Measurements from ENCODE around the gene DHX35. TPM values are rescaled to one million over a fixed set of nuclear protein-coding genes. Genes with fewer than 3 reads are reported as not detected.

DHX35 gene
- total RNA-seq, 1 experiment from 2014 or later: 15.9 TPM

DNA sequence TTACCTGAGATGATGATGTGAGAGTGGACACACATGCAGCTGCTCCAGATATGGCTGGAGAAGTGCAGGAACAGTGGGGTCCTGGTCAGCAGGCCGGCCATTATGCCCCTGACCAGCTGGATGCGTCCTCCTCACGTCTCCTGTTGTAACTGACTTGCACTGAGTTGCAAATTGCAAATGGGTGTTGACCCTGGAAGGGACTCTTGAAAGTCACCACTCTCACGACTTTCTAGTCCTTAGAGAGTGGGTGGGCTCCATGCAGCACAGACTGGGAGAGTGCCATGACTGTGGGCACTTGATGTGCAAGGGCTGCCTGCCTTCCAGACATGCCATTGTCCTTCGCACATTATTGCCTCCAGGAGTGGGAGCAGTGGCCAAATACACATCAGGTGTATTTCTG lies 25.1 kb upstream of the DHX35 start:
- Histone ChIP-seq H3K4me3 (ENCODE audit: low read depth, low read length, poor library complexity, severe bottlenecking) (no peak overlapping the region), H3K27me3 (replicated peaks; ENCODE audit: insufficient read depth, low read depth, low read length, poor library complexity) (no peaks in the 10 kb centered on the region), H3K9me3 (ENCODE audit: low read depth, low read length, poor library complexity, severe bottlenecking) (no peaks in the 10 kb centered on the region), H3K27ac (ENCODE audit: low read depth, low read length, poor library complexity, severe bottlenecking) (peak overlapping the region; percentile 0), H3K36me3 (ENCODE audit: insufficient read depth, low read length, poor library complexity, severe bottlenecking) (peaks cover 56% of the 10 kb centered on the region), H3K4me1 (ENCODE audit: insufficient read depth, low read length, poor library complexity, severe bottlenecking) (peaks cover 5% of the 10 kb centered on the region)
- no TSS peak for BruUV-seq (replicated peaks)
- no peak for DNase-seq (ENCODE audit: low spot score)
- intact Hi-C loops (cut with micrococcal nuclease; ENCODE audit: unreplicated experiment): no loop called here
- TF ChIP-seq, protein P1, sequence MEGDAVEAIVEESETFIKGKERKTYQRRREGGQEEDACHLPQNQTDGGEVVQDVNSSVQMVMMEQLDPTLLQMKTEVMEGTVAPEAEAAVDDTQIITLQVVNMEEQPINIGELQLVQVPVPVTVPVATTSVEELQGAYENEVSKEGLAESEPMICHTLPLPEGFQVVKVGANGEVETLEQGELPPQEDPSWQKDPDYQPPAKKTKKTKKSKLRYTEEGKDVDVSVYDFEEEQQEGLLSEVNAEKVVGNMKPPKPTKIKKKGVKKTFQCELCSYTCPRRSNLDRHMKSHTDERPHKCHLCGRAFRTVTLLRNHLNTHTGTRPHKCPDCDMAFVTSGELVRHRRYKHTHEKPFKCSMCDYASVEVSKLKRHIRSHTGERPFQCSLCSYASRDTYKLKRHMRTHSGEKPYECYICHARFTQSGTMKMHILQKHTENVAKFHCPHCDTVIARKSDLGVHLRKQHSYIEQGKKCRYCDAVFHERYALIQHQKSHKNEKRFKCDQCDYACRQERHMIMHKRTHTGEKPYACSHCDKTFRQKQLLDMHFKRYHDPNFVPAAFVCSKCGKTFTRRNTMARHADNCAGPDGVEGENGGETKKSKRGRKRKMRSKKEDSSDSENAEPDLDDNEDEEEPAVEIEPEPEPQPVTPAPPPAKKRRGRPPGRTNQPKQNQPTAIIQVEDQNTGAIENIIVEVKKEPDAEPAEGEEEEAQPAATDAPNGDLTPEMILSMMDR (conservative IDR thresholded peaks at IDR 0.05; ENCODE audit: low read depth, low read length): no peak
- no peak for TF ChIP-seq EZH2 (IDR thresholded peaks at IDR 0.05; ENCODE audit: borderline replicate concordance, low read depth, low read length, poor library complexity, severe bottlenecking)
- CTCF ChIA-PET: no interaction called here
- POLR2A ChIA-PET (ENCODE audit: low non-redundant PET): no interaction called here

DNA sequence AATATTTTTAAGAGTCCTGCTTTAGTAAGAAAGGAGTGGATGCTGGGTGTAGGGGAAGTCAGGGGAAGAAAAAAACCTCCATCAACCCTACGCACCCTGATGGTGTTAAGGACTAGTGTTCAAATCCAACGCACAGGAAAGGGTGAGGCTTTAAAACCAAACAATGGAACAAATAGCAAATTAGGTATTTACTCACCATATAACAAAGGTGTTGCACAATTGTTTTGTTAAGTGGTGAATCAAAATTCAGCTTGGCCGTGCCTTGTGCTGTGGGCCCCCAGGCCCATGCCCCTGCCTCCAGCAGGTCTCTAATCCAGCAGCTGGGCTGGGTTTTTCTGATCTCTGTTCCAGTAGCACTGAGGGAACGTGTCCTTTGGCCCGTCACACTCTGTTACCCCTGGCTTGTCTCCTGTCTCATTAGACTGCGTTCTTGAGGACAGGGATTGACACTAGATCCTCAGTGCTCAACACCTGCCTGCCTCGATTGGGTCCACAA lies 24.1 kb upstream of the DHX35 start:
- Histone ChIP-seq H3K27me3 (replicated peaks; ENCODE audit: insufficient read depth, low read depth, low read length, poor library complexity) (no peaks in the 10 kb centered on the region), H3K27ac (ENCODE audit: low read depth, low read length, poor library complexity, severe bottlenecking) (no peak overlapping the region), H3K4me3 (ENCODE audit: low read depth, low read length, poor library complexity, severe bottlenecking) (no peak overlapping the region), H3K4me1 (ENCODE audit: insufficient read depth, low read length, poor library complexity, severe bottlenecking) (peaks cover 5% of the 10 kb centered on the region), H3K36me3 (ENCODE audit: insufficient read depth, low read length, poor library complexity, severe bottlenecking) (peaks cover 66% of the 10 kb centered on the region), H3K9me3 (ENCODE audit: low read depth, low read length, poor library complexity, severe bottlenecking) (no peaks in the 10 kb centered on the region)
- ChIA-PET POLR2A (ENCODE audit: low non-redundant PET) (interaction anchor here (0.6 kb wide), 1 partner anchor 9 kb away, joined by 9 read pairs; no protein-coding TSS in a partner anchor), CTCF (no interaction called here)
- no TSS peak for BruUV-seq (replicated peaks)
- intact Hi-C loops (cut with micrococcal nuclease; ENCODE audit: unreplicated experiment): no loop called here
- no peak for TF ChIP-seq EZH2 (IDR thresholded peaks at IDR 0.05; ENCODE audit: borderline replicate concordance, low read depth, low read length, poor library complexity, severe bottlenecking)
- TF ChIP-seq, protein P1 (conservative IDR thresholded peaks at IDR 0.05; ENCODE audit: low read depth, low read length): no peak
- DNase-seq (ENCODE audit: low spot score): no peak

DNA sequence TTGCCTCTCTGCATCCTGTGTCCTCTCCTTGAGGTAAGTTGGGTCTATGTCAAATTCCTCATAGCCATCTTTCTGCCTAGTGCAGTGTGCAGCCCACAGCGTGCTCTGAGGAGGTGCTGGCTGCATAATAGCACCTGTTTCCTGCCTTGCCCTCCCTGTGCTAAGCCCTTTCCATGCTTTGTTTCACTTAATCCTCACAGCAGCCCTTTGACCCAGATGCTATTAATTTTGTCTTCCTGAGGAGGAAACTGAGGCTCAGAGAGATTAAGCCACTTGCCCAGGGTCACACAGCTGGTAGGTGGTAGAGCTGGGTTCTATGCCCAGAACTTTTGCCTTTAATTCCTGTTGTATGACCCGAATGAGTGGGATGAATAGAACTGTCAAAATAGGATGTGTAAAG lies 22.5 kb upstream of the DHX35 start:
- peaks cover 5% of the 10 kb centered on the region for H3K4me1 ChIP-seq (ENCODE audit: insufficient read depth, low read length, poor library complexity, severe bottlenecking)
- H3K27ac ChIP-seq (ENCODE audit: low read depth, low read length, poor library complexity, severe bottlenecking): no peak overlapping the region
- ChIA-PET CTCF (no interaction called here), POLR2A (ENCODE audit: low non-redundant PET) (no interaction called here)
- no TSS peak for BruUV-seq (replicated peaks)
- intact Hi-C loops (cut with micrococcal nuclease; ENCODE audit: unreplicated experiment): no loop called here
- TF ChIP-seq, protein P1 (conservative IDR thresholded peaks at IDR 0.05; ENCODE audit: low read depth, low read length): no peak
- no peak for TF ChIP-seq EZH2 (IDR thresholded peaks at IDR 0.05; ENCODE audit: borderline replicate concordance, low read depth, low read length, poor library complexity, severe bottlenecking)
- no peak overlapping the region for H3K4me3 ChIP-seq (ENCODE audit: low read depth, low read length, poor library complexity, severe bottlenecking)
- H3K36me3 ChIP-seq (ENCODE audit: insufficient read depth, low read length, poor library complexity, severe bottlenecking): peaks cover 66% of the 10 kb centered on the region
- DNase-seq (ENCODE audit: low spot score): no peak
- no peaks in the 10 kb centered on the region for H3K27me3 ChIP-seq (replicated peaks; ENCODE audit: insufficient read depth, low read depth, low read length, poor library complexity)
- no peaks in the 10 kb centered on the region for H3K9me3 ChIP-seq (ENCODE audit: low read depth, low read length, poor library complexity, severe bottlenecking)

Data from A673 (cell line).